HG03064 (cell line): Measurements from ENCODE around the gene DNMT1.

ENCODE experiments used
- ATAC-seq: cut with Tn5 transposase; IDR thresholded peaks from one replicate; pipeline ENCODE4 v1.9.1; 2021; ENCODE audit warnings: low read depth; ENCODE audit not compliant: unreplicated experiment

Gene DNMT1

DNA sequence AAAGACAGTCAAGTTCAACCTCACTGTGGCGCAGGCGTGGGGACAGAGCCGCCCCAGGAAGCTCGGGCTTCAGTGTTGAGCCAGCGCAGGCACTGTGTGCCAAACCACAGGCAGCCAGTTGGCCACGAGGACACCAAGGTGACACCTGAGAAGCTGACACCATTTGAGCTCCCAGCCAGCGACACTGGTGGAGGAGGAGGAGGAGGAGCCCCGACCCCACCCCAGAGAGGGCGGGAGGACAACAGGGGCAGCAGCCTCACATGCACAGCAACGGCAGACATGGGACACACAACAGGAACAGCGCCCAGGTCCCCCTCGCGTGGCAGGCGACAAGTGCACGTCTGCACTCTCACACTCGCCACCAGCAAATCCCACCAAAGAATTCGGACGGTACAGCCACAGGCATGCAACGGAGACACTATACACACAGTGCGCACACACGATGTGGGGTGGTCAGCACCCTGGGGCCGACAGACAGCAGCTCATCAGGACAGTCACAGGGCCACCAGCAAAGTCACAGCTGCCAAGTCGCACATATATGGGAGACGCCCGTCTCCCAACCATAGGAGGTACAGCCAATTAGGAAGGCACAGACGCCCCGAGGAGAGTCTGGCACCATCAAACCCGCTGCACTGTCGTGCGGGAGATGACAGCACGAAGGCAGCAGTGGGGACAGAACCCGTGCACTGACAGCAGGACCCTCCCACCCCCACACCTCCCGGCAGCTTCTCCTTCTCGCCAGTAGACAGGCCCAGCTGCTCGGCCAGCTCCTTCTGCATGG, 78.5 kb downstream of the DNMT1 start:
- ATAC-seq = no peak

DNA sequence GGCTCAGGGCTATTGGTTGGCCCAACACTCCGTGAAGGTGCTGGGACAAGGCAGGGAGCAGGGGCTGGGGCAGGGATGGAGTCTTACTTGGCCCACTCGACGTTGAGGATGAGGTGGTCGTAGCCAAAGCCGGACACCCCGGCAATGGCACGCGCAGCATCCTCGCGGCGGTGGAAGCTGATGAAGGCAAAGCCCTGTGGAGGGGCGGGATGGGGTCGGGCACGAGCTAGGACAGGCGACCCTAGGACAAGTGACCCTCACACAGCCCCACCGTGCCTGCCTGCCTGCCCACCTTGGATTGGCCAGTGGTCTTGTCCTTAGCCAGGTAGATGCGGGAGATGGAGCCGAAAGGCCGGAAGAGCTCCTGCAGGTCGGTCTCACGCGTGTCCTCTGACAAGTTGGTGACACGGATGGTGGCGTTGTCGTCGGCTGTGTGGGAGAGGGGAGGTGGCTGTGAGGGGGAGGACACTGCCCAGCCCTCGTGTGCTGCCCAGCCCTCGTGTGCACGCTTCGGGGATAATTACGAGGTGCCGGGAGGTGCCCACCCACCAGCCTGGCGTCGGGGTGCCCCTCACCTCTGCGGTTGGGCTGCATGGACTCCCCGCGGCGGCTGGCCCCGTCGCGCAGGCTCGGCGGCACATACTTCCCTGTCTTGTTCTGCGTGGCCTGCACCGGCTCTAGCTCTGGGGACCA, 79.2 kb downstream of the DNMT1 start:
- ATAC-seq = no peak

DNA sequence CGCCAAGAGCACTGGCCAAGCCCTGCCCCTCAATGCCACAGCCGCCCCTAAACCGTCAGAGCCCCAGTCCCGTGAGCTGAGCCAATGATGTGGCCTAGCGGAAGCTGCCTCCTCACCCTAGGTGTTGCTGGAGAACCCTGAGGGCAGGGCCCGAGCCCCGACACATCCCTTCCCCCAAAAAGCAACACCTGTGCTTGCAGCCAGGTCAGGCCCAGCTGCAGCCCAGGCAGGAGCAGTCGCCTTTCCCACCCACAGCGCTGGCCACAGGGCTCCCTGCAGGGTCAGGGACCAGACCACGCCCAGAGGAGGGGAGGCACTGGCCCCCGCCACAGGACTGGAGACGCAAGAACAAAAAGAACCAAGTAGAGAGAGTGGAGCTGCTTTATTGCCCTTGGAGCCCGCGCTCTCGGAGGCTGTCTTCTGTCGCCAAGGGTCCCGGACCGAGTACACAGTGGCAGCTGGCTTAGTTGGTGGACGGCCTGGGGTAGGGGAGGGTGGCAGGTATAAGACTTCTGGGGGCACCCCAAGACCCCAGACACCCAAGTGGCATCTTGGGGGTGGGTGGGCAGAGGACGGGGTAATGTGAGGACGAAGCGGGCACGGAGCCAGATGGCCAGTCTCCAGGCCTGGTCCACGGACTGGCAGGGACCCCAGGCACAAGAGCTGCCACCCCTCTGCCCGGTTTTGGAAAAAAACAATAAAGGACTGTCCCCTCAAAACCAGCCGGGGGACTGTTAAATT, 79.9 kb downstream of the DNMT1 start:
- ATAC-seq = no peak

GRCh38 chr19:10113964-10114650, 80.6 kb downstream of the DNMT1 start:
- ATAC-seq = no peak

DNA sequence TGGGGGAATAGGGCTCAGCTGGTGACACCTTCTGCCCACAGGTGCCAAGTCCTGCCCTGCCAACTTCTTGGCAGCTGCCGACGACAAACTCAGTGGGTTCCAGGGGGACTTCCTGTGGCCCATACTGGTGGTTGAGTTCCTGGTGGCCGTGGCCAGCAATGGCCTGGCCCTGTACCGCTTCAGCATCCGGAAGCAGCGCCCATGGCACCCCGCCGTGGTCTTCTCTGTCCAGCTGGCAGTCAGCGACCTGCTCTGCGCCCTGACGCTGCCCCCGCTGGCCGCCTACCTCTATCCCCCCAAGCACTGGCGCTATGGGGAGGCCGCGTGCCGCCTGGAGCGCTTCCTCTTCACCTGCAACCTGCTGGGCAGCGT, 81.2 kb downstream of the DNMT1 start:
- ATAC-seq = no peak

- ATAC-seq = no peak
Observed at GRCh38 chr19:10112895-10113591, 81.7 kb downstream of the DNMT1 start.

- no peak for ATAC-seq
Observed at GRCh38 chr19:10112037-10112761, 82.6 kb downstream of the DNMT1 start.

GRCh38 chr19:10111405-10111811, 83.3 kb downstream of the DNMT1 start, which contains the start of gene P2RY11:
P2RY11 (plus strand) TSS chr19:10111693; CDS start chr19:10111722, 29 bp downstream.
- ATAC-seq = no peak

GRCh38 chr19:10110972-10111317, 83.8 kb downstream of the DNMT1 start:
- ATAC-seq = no peak

GRCh38 chr19:10110076-10110971, 84.4 kb downstream of the DNMT1 start:
- no peak for ATAC-seq

GRCh38 chr19:10109528-10109927, 85.2 kb downstream of the DNMT1 start:
- ATAC-seq = no peak

DNA sequence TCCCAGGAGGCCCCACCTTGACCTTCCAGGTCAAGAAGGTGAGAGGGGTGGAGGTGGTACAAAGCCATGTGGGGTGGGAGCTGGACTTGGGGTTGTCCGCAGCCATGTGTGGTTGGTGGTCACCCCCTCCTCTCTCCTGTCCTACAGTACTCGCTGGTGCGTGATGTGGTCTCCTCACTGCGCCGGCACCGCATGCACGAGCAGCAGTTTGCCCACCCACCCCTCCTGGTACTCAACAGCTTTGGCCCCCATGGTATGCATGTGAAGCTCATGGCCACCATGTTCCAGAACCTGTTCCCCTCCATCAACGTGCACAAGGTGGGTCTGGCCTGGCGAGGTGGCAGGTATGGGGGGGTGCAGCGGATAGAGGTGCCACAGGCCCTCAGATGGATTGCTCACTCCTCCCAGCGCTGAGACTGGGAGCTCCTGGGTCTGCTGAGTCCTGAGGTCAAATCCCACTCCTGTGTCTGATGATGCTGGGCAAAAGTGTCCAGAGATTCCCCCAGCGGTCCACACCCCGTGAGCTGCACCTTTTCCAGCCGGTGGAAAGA, 86.9 kb downstream of the DNMT1 start:
- ATAC-seq = no peak

DNA sequence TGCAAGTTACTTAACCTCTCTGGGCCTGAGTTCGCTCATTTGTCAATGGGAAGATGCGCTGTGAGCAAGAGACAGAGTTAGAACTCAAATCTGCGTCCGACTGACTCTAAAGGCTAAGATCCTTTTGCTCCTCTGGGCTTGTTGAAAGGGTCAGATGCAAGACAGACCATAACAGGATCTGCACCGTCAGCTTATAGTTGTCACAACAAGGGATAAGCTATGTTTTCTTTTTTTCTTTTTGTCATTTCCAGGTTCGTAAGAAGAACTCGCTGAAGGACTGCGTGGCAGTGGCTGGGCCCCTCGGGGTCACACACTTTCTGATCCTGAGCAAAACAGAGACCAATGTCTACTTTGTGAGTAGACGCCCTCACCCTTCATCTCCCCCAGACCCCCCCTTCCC, 87.5 kb downstream of the DNMT1 start:
- ATAC-seq = no peak

GRCh38 chr19:10106100-10106936, 88.4 kb downstream of the DNMT1 start, which contains the start of gene PPAN:
PPAN (plus strand) TSS chr19:10106362; CDS start chr19:10106395, 33 bp downstream.
- ATAC-seq = peak; percentile 39

- ATAC-seq = peak; percentile 9
Observed at GRCh38 chr19:10105509-10106099, 89.1 kb downstream of the DNMT1 start.

DNA sequence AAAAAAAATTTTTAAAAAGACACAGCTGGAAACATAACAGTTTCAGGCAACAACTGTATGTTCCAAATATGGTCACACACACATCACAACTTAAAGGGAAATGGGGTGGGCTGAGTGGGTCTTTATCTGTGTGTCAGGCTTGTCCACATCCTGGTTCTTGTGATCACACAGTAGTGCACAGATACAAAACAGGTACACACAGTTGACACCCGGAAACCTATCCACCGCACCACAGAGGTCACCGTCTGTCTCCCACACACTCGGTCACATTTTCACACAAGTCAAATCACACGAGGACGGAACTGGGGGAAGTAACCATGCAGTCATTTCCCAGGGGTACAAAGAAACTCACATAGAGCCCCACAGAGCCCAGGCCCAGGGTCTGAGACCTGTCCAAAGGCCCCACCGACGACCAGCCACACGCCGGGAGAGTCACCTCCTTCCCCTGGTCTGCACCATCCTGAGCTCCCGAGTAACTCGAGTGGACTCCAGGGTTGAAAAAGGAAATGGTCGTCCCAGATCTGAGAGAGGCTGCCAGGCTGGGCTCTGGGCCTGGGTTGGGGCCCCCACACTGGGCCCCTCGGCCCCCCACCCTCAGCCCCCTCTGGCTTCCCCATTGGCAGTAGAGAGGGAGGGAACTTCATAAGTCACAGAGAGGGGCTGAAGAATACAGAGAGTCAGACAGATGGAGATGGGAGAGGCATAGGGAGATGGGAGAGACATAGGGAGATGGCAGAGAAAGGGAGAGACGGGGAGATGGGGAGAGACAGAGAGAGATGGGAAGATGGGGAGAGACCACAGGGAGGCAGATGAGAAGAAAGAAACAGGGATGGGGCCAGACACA, 89.9 kb downstream of the DNMT1 start:
- no peak for ATAC-seq
